Adrenal gland (tissue), 12 donors: ENCODE results near the gene DSC2. TPM values are rescaled to one million over a fixed set of nuclear protein-coding genes. Genes with fewer than 3 reads are reported as not detected.

Experiments used
- DNase-seq, 7 donors: peaks; one replicate each; pipeline ENCODE4 v3.0.0-alpha.2; 2019 to 2020
- H3K27ac ChIP-seq, 5 donors: fragments of 200-600 bp; sonication (generic) in 4 of 5; 1 replicate in 3 of 5; 2 replicates in 2 of 5; pipeline versions ENCODE4 v1.5.1 to v1.8.0; 2016 to 2020; ENCODE audit warnings: mild to moderate bottlenecking in 1 of 5
- H3K27me3 ChIP-seq: fragments of 200-600 bp; 2 replicates; pipeline ENCODE4 v1.8.0; 2021
- H3K36me3 ChIP-seq, 2 donors: fragments of 200-600 bp; replicated peaks in 1 of 2; 1 replicate in 1 of 2; 2 replicates in 1 of 2; pipeline versions ENCODE4 v1.5.1 to v1.8.0; 2018 to 2022
- H3K4me1 ChIP-seq, 2 donors: fragments of 200-600 bp; replicated peaks in 1 of 2; 1 replicate in 1 of 2; 2 replicates in 1 of 2; pipeline versions ENCODE4 v1.5.1 to v1.8.0; 2018 to 2021
- H3K4me3 ChIP-seq, 4 donors: fragments of 200-600 bp; sonication (generic) in 3 of 4; one replicate each; pipeline ENCODE4 v1.5.1; 2016 to 2018
- H3K9me3 ChIP-seq, 3 donors: fragments of 200-600 bp; sonication (generic) in 1 of 3; replicated peaks in 1 of 3; 1 replicate in 2 of 3; 2 replicates in 1 of 3; pipeline versions ENCODE4 v1.5.1 to v1.8.0; 2016 to 2021
- CTCF ChIP-seq, 6 experiments: fragments of 450-650 bp in 4 of 6; fragments of 200-600 bp in 2 of 6; sonication (generic) in 1 of 6; IDR thresholded peaks; 1 replicate in 5 of 6; 2 replicates in 1 of 6; pipeline versions ENCODE4 v1.5.1 to v1.8.0; 2016 to 2021; ENCODE audit warnings: antibody characterized with exemption in 6 of 6, mild to moderate bottlenecking in 2 of 6, moderate library complexity in 1 of 6
- POLR2A ChIP-seq, 2 donors: fragments of 450-650 bp; IDR thresholded peaks; one replicate each; pipeline ENCODE4 v1.6.1; 2017; ENCODE audit warnings: antibody characterized with exemption in 2 of 2, mild to moderate bottlenecking in 2 of 2, moderate library complexity in 1 of 2
- WGBS, 4 donors: extraction: QIAGEN DNeasy Blood & Tissue Kit in 2 of 4; methylation state at CpG; one replicate each; pipeline versions ENCODE4 v1.1.5 to v1.1.7; 2013 to 2017; 5-methylcytosine and 5-hydroxymethylcytosine counted together
- intact Hi-C, 2 donors: fragments of 100-400 bp; cut with DNase I; formaldehyde crosslinking; loops; one replicate each; pipeline versions ENCODE4 v1.14.1 to v1.15.0; 2022 to 2023
- polyA plus RNA-seq, 3 donors: library from polyadenylated mRNA; stranded (reverse); fragments of 200-250 nt in 2 of 3; fragments of 350-450 nt in 1 of 3; fragmentation: Illumina TruSeq in 1 of 3; extraction: RNeasy Lipid Tissue Mini Kit (QIAGEN cat#74804) in 1 of 3; gene quantifications; one replicate each; pipeline ENCODE4 v1.2.3, GENCODE V29; 2013 to 2014
- total RNA-seq, 9 donors: library from RNA; depleted of rRNA in 4 of 9; stranded (reverse); fragments of >200 nt in 4 of 9; fragments of 120-200 nt in 1 of 9; fragmentation: NEBNext Ultra II Directional in 1 of 9; extraction: Animal tissue kit (Norgen Biotek cat#: 25700) in 1 of 9; gene quantifications; one replicate each; pipeline versions ENCODE4 v1.1.0 to v1.2.4, GENCODE V29; 2013 to 2023
- donor health status: healthy with polysubstance abuse.
- donor health status: Bipolar disorder and iron deficiency.
- donor health status: DM: yes; HTN: yes; CAD: no.
- donor health status: DM: no; HTN: no; CAD: no.
- donor health status: DM: no; HTN: no; CAD: no.
- donor health status: DM: yes; HTN: yes; CAD: no.

The DSC2 gene
- total and polyA plus RNA-seq, 12 donors: 0.48 to 14.2 (median 4.5) TPM

- 84 to 87% (median 86%) methylated on average over 3 of the region's 3 CpGs for WGBS, 4 donors
- no peaks in the 10 kb centered on the region for H3K4me1 ChIP-seq
- intact Hi-C loops: no loop called here
- no peaks in the 10 kb centered on the region for H3K9me3 ChIP-seq
- no peak overlapping the region for H3K27ac ChIP-seq
- DNase-seq: no peak
- no peaks in the 10 kb centered on the region for H3K36me3 ChIP-seq
- H3K27me3 ChIP-seq: no peaks in the 10 kb centered on the region
- TF ChIP-seq POLR2A (IDR thresholded peaks at IDR 0.05) (no peak), CTCF (IDR thresholded peaks at IDR 0.05) (no peak)
- H3K4me3 ChIP-seq: no peak overlapping the region
Observed at GRCh38 chr18:31058897-31059296, 43.3 kb downstream of the DSC2 start.

- intact Hi-C loops: no loop called here
- no peak for DNase-seq
- no peaks in the 10 kb centered on the region for H3K9me3 ChIP-seq
- no peak overlapping the region for H3K27ac ChIP-seq
- no peak for TF ChIP-seq POLR2A (IDR thresholded peaks at IDR 0.05)
- TF ChIP-seq CTCF (IDR thresholded peaks at IDR 0.05): no peak
- no peaks in the 10 kb centered on the region for H3K36me3 ChIP-seq
- 76 to 87% (median 80%) methylated on average over 4 of the region's 4 CpGs for WGBS, 4 donors
- H3K27me3 ChIP-seq: no peaks in the 10 kb centered on the region
- H3K4me3 ChIP-seq: no peak overlapping the region
- no peaks in the 10 kb centered on the region for H3K4me1 ChIP-seq
Observed at GRCh38 chr18:31057917-31058316, 44.3 kb downstream of the DSC2 start.

GRCh38 chr18:31057051-31057450, 45.2 kb downstream of the DSC2 start:
- 40 to 45% (median 43%) methylated on average over 5 of the region's 5 CpGs for WGBS, 4 donors
- DNase-seq: no peak
- H3K27ac ChIP-seq: no peak overlapping the region
- no peak for TF ChIP-seq CTCF (IDR thresholded peaks at IDR 0.05)
- no peak for TF ChIP-seq POLR2A (IDR thresholded peaks at IDR 0.05)
- H3K9me3 ChIP-seq: no peaks in the 10 kb centered on the region
- intact Hi-C loops: no loop called here
- no peaks in the 10 kb centered on the region for H3K36me3 ChIP-seq
- H3K4me1 ChIP-seq: no peaks in the 10 kb centered on the region
- no peak overlapping the region for H3K4me3 ChIP-seq
- no peaks in the 10 kb centered on the region for H3K27me3 ChIP-seq

GRCh38 chr18:31056296-31056695, 45.9 kb downstream of the DSC2 start:
- H3K27ac ChIP-seq: no peak overlapping the region
- no peaks in the 10 kb centered on the region for H3K27me3 ChIP-seq
- no peak overlapping the region for H3K4me3 ChIP-seq
- no peaks in the 10 kb centered on the region for H3K36me3 ChIP-seq
- 64 to 69% (median 66%) methylated on average over 2 of the region's 2 CpGs for WGBS, 4 donors
- no peak for DNase-seq
- intact Hi-C loops: no loop called here
- TF ChIP-seq POLR2A (IDR thresholded peaks at IDR 0.05): no peak
- TF ChIP-seq CTCF (IDR thresholded peaks at IDR 0.05): no peak
- no peaks in the 10 kb centered on the region for H3K9me3 ChIP-seq
- H3K4me1 ChIP-seq: no peaks in the 10 kb centered on the region
